ENCODE results near the gene ZNF592. TPM values are rescaled to one million over a fixed set of nuclear protein-coding genes. Genes with fewer than 3 reads are reported as not detected.

Gene ZNF592
- total RNA-seq, 2 experiments from 2014 or later, result 25.5 to 30.8 TPM

DNA sequence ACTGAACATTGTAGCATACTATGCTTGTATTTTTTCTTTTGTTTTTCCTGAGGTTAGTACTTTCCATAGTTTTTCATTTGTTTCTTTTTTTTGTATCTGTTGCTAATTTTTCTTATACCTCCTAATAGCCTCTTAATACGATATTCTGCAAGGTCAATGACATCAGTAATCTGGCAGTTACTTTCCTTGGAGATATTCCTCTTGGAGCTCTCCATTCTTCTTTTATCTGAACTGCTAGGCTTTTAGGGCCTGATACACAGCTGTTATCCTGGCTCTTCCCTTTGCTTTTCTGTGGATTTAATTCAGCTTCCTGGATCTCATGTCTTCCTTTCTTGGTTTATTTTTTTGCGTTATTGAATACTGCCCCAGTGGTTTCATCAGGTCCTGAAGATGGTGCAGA, 81.6 kb downstream of the ZNF592 start:
- DNase-seq (no peak), ATAC-seq (no peak)
- Mint-ChIP-seq H3K4me1 (no peaks in the 10 kb centered on the region), H3K36me3 (ENCODE audit: low read depth) (no peaks in the 10 kb centered on the region), H3K27me3 (no peaks in the 10 kb centered on the region), H3K27ac (no peak overlapping the region), H3K9me3 (ENCODE audit: low read depth) (no peaks in the 10 kb centered on the region), H3K4me3 (no peak overlapping the region)
- CTCF ChIA-PET, result no interaction called here
- POLR2A ChIA-PET, result no interaction called here
- intact Hi-C loops (cut with DNase I, micrococcal nuclease), result loop anchor here in 1 of 2 experiments (5.0 kb wide), 1 partner anchor 233 kb away; no protein-coding TSS in a partner anchor

DNA sequence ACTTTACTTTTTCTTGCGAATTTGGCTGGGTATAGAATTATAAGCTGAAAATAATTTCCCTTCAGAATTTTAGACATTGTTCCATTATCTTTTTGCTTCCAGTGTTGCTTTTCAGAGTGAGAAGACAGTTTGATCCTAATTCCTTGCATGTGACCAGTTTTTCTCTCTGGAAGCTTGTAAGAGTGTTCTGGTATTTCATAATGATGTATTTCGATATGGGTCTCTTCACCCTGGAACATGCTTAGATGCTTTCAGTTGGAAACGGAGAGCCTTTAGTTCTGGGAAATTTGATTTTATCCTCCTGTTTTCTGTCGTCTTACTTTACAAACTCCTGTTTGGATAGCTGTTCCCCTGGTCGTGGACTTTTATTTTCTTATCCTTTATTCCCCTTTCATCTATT, 82.6 kb downstream of the ZNF592 start:
- intact Hi-C loops (cut with DNase I, micrococcal nuclease), result loop anchor here in 1 of 2 experiments (5.0 kb wide), 1 partner anchor 234 kb away; no protein-coding TSS in a partner anchor
- Mint-ChIP-seq H3K27me3 (no peaks in the 10 kb centered on the region), H3K4me1 (no peaks in the 10 kb centered on the region), H3K4me3 (no peak overlapping the region), H3K27ac (no peak overlapping the region), H3K9me3 (ENCODE audit: low read depth) (no peaks in the 10 kb centered on the region), H3K36me3 (ENCODE audit: low read depth) (no peaks in the 10 kb centered on the region)
- ChIA-PET CTCF (interaction anchor here (1.0 kb wide), 1 partner anchor 25 kb away, joined by 3 read pairs; no protein-coding TSS in a partner anchor), POLR2A (no interaction called here)
- DNase-seq, result no peak
- ATAC-seq, result no peak

DNA sequence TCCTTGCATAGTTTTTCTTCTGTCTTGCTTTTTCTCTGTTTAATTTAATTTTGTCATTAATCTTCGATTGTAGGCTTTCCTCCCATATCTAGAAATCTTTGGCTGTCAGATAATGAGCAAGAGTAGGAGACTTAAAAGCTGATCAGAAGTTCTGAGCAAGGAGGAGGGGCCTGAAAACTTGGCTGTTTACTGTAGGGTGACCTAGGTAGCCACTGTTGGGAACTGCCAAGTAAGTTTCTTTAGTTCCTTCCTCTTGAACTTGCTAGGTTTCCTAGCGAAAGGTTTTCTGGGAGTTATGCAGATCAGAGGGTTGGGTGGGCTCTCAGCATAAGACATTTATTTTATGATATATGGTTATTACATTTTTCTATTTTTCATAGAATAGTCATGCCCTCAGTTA, 83.2 kb downstream of the ZNF592 start:
- DNase-seq (no peak), ATAC-seq (no peak)
- Mint-ChIP-seq H3K27ac (no peak overlapping the region), H3K4me3 (no peak overlapping the region), H3K36me3 (ENCODE audit: low read depth) (no peaks in the 10 kb centered on the region), H3K4me1 (no peaks in the 10 kb centered on the region), H3K9me3 (ENCODE audit: low read depth) (no peaks in the 10 kb centered on the region), H3K27me3 (no peaks in the 10 kb centered on the region)
- intact Hi-C loops (cut with DNase I, micrococcal nuclease), result loop anchor here in 1 of 2 experiments (5.0 kb wide), 1 partner anchor 234 kb away; no protein-coding TSS in a partner anchor
- POLR2A ChIA-PET, result no interaction called here
- CTCF ChIA-PET, result interaction anchor here (1.0 kb wide), 1 partner anchor 26 kb away, joined by 3 read pairs; no protein-coding TSS in a partner anchor

DNA sequence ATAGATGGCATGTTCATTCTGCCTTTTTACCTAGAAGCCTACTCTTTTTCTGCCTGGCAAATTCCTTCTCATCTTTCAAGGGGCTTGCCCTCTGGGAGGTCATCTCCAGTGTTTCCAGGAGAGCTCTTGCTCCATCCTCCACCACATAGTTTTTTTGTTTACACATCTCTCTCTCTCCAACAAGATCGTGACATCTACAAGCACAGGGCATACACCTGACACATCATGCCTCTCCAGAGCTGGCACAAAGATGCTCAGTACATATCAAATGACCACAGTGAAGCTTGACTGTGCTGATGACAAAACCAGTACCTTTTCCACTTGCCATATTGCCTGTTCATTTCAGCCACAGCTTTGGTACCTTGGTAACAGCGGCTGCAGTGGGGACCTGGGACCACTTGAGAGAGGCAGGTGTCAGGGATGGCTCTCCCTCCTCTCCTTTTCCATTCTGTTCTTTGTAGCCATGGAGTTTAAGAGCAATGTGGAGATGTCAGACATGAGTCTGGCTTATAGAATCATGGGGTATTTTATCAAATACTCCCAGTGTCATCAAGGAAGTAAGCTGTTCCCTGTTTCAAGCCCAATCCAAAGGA, 84.2 kb downstream of the ZNF592 start:
- DNase-seq (no peak), ATAC-seq (no peak)
- no peaks in the 10 kb centered on the region for H3K9me3 Mint-ChIP-seq (ENCODE audit: low read depth)
- no peak overlapping the region for H3K27ac Mint-ChIP-seq
- ChIA-PET CTCF (no interaction called here), POLR2A (no interaction called here)
- H3K4me3 Mint-ChIP-seq, result no peak overlapping the region
- H3K27me3 Mint-ChIP-seq, result no peaks in the 10 kb centered on the region
- H3K36me3 Mint-ChIP-seq (ENCODE audit: low read depth), result no peaks in the 10 kb centered on the region
- H3K4me1 Mint-ChIP-seq, result no peaks in the 10 kb centered on the region
- intact Hi-C loops (cut with DNase I, micrococcal nuclease), result loop anchor here in 1 of 2 experiments (5.0 kb wide), 1 partner anchor 235 kb away; no protein-coding TSS in a partner anchor

DNA sequence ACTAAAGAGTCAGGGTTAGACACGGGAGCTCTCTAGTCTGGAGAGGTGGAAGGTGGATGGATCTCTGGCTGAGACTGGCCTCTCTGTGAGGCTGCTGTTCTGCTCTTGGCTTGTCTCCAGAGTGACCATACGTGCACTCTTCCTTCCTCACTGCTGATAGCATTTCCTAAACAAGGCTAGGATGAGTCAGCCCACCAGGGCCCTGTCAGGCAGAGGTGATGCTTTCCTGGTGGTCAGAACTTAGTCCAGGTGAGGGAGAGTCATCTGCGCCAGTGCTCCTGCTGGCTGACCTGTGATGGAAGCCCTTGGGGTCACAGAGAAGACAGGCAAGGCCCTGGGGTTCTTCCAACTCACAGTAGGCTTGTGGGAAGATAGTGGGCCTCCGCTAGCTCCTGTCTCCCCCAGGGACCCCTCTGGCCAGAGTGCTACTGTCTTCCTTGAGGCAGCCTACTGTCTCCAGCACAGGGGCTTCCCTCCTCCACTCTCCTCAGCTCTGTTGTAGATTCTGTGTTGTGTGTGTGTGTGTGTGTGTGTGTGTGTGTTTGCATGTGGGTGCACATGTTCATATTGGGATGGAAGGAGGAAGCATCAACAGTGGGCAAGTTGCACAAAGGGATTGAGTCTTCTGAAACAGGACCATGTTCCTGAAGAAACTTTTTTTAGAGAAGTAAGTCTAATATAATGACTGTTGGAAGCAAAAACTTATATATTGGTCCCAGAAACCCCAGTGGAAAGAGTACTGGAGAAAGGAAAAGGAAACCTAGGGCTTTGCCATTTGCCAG, 85.2 kb downstream of the ZNF592 start:
- Mint-ChIP-seq H3K27ac (no peak overlapping the region), H3K4me1 (no peaks in the 10 kb centered on the region), H3K36me3 (ENCODE audit: low read depth) (no peaks in the 10 kb centered on the region), H3K27me3 (no peaks in the 10 kb centered on the region), H3K9me3 (ENCODE audit: low read depth) (no peaks in the 10 kb centered on the region), H3K4me3 (no peak overlapping the region)
- DNase-seq, result no peak
- ChIA-PET POLR2A (no interaction called here), CTCF (interaction anchor here (1.2 to 1.3 kb wide), 2 partner anchors 12 to 20 kb away, joined by 3 to 6 read pairs; no protein-coding TSS in a partner anchor)
- no peak for ATAC-seq
- intact Hi-C loops (cut with DNase I, micrococcal nuclease), result loop anchor here in 1 of 2 experiments (5.0 kb wide), 1 partner anchor 236 kb away; no protein-coding TSS in a partner anchor

DNA sequence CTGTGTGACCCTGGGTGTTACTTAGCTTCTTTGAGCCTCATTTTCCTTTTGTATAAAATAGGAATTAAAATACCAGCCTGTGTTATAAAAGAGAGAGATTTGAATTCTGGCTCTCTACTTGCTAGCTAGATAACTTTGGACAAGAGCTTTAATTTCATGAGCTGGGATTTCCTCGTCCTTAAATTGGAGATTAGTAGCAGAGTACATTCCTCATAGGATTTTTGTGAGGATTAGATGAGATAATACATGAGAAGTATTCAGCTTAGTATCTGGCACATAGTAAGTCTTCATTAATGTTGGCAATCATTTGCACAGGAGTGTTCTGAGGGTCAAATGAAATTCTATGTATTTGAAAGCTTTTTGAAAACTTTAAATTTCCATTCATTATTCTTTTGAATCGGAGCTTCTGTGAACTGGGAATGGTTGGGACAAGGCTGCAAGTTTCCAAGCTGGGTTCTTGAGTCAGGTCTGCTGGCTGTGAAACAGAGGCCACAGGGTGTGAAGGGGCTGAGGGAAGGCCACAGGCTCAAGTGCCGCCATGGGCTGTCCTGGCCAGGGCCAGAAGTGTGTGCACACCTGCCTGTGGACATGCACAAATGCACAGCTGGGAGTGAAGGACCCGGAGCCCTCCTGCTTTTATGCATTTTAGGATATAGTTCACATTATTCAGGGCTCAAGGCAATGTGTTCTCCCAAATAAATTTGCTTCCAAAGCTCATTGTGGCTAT, 86.0 kb downstream of the ZNF592 start:
- no peaks in the 10 kb centered on the region for H3K36me3 Mint-ChIP-seq (ENCODE audit: low read depth)
- no peaks in the 10 kb centered on the region for H3K9me3 Mint-ChIP-seq (ENCODE audit: low read depth)
- no peak overlapping the region for H3K27ac Mint-ChIP-seq
- intact Hi-C loops (cut with DNase I, micrococcal nuclease), result loop anchor here in 1 of 2 experiments (5.0 kb wide), 1 partner anchor 237 kb away; no protein-coding TSS in a partner anchor
- POLR2A ChIA-PET, result no interaction called here
- H3K27me3 Mint-ChIP-seq, result no peaks in the 10 kb centered on the region
- CTCF ChIA-PET, result interaction anchor here (0.8 to 1.3 kb wide), 3 partner anchors 11 to 94 kb away, joined by 3 to 6 read pairs (median 4); no protein-coding TSS in a partner anchor
- H3K4me1 Mint-ChIP-seq, result no peaks in the 10 kb centered on the region
- DNase-seq (no peak), ATAC-seq (no peak)
- no peak overlapping the region for H3K4me3 Mint-ChIP-seq

DNA sequence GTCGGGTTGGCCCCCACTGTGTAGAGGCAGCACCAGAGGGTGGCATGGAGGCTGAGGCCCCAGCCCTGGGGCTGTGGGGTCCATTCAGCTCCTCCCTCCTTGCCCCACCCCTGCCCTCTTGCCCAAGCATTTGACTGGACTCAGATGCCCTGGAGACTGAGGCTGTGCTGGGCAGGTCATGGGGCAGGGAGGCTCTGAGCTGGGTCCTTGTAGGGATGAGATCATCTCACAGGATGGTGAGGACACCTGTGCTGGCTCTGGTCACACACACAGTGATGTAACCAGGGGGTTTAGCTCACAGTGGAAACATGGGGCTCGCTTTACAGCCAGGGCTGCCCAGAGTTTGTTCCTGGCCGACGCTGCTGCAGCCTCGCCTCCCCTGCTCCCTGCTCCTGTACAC, 86.6 kb downstream of the ZNF592 start:
- ChIA-PET CTCF (interaction anchor here (0.8 to 1.2 kb wide), 2 partner anchors 11 to 93 kb away, joined by 4 to 6 read pairs; no protein-coding TSS in a partner anchor), POLR2A (no interaction called here)
- no peaks in the 10 kb centered on the region for H3K4me1 Mint-ChIP-seq
- H3K4me3 Mint-ChIP-seq, result no peak overlapping the region
- intact Hi-C loops (cut with DNase I, micrococcal nuclease), result loop anchor here in 1 of 2 experiments (5.0 kb wide), 1 partner anchor 238 kb away; no protein-coding TSS in a partner anchor
- ATAC-seq (no peak), DNase-seq (no peak)
- no peaks in the 10 kb centered on the region for H3K9me3 Mint-ChIP-seq (ENCODE audit: low read depth)
- no peaks in the 10 kb centered on the region for H3K36me3 Mint-ChIP-seq (ENCODE audit: low read depth)
- no peaks in the 10 kb centered on the region for H3K27me3 Mint-ChIP-seq
- H3K27ac Mint-ChIP-seq, result no peak overlapping the region

DNA sequence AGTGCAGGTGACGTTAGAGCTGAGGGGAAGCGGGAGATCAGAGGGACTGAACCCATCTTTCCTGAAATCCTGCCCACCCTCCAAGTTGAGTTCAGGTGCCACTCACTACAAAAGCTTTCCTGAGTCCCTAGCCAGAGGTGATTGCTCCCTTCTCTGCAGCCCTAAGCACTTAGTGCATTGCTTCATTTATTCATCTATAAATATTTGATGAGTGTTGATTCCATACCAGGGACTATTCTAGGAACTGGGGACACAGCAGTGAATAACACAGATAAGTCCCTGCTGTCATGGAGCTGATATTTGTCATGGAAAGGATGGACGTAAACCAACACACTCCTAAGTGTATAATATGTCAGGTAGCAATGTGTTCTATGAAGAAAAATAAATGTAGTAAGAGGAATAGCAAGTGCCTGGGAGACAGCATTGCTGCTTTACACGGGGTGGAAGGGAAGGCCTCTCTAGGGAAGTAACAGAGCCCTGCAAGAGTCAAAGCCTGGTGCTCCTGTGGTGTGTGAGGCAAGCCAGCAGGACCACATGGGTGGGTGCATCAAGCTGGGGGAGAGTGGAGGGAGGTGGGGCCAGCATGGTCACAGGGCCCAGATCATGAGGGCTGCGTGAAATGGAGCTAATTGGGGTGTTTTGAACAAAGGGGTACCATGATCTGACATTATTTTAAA, 87.4 kb downstream of the ZNF592 start:
- no peak for DNase-seq
- Mint-ChIP-seq H3K4me1 (no peaks in the 10 kb centered on the region), H3K27ac (no peak overlapping the region), H3K27me3 (no peaks in the 10 kb centered on the region), H3K9me3 (ENCODE audit: low read depth) (no peaks in the 10 kb centered on the region), H3K36me3 (ENCODE audit: low read depth) (no peaks in the 10 kb centered on the region), H3K4me3 (no peak overlapping the region)
- ChIA-PET CTCF (interaction anchor here (0.8 to 1.0 kb wide), 2 partner anchors 42 to 92 kb away, joined by 3 to 5 read pairs; no protein-coding TSS in a partner anchor), POLR2A (no interaction called here)
- intact Hi-C loops (cut with DNase I, micrococcal nuclease), result no loop called here
- ATAC-seq, result no peak

DNA sequence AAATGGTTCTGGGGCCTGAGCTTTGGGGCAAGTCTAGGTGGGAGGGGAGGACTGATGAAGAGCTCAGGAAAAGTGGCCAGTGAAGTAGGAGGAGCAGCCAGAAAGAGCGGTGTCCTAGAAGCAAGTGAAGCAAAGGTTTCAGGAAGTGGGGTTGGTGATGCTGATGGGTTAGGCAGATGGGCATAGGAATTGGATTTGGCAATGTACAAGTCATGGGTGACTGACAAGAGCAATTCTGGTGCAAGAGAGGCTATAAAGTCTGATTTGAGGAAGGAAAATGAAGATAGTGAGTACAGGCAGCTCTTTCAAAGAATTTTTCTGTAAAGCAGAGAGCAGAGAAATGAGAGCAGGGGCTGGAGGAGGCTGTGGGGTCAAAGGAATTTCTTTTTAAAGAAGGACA, 88.5 kb downstream of the ZNF592 start:
- CTCF ChIA-PET, result interaction anchor here (0.5 to 1.0 kb wide), 4 partner anchors 8 to 116 kb away, joined by 3 to 5 read pairs (median 3); no protein-coding TSS in a partner anchor
- ATAC-seq (no peak), DNase-seq (no peak)
- POLR2A ChIA-PET, result no interaction called here
- no peak overlapping the region for H3K27ac Mint-ChIP-seq
- H3K36me3 Mint-ChIP-seq (ENCODE audit: low read depth), result no peaks in the 10 kb centered on the region
- no peaks in the 10 kb centered on the region for H3K4me1 Mint-ChIP-seq
- intact Hi-C loops (cut with DNase I, micrococcal nuclease), result no loop called here
- no peaks in the 10 kb centered on the region for H3K27me3 Mint-ChIP-seq
- H3K9me3 Mint-ChIP-seq (ENCODE audit: low read depth), result no peaks in the 10 kb centered on the region
- no peak overlapping the region for H3K4me3 Mint-ChIP-seq

DNA sequence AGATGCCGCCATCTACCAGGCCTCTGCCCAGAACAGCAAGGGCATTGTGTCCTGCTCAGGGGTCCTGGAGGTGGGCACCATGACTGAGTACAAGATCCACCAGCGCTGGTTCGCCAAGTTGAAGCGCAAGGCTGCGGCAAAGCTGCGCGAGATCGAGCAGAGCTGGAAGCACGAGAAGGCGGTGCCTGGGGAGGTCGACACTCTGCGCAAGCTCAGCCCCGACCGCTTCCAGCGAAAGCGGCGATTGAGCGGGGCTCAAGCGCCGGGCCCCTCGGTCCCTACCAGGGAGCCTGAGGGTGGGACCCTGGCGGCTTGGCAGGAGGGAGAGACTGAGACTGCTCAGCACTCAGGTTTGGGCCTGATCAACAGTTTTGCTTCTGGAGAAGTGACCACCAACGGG, 91.3 kb downstream of the ZNF592 start:
- intact Hi-C loops (cut with DNase I, micrococcal nuclease), result no loop called here

DNA sequence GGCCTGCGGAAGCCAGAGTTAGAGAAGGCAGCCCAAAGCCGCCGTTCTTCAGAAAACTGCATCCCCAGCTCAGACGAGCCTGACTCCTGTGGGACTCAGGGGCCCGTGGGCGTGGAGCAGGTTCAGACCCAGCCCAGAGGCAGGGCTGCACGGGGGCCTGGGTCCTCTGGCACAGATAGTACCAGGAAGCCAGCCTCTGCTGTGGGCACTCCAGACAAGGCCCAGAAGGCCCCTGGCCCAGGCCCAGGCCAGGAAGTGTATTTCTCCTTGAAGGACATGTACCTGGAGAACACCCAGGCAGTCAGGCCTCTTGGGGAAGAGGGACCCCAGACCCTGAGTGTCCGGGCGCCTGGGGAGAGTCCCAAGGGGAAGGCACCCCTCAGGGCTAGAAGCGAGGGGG, 91.9 kb downstream of the ZNF592 start:
- no peaks in the 10 kb centered on the region for H3K4me1 Mint-ChIP-seq
- ChIA-PET CTCF (interaction anchor here (0.7 kb wide), 1 partner anchor 617 kb away, joined by 4 read pairs; no protein-coding TSS in a partner anchor), POLR2A (no interaction called here)
- intact Hi-C loops (cut with DNase I, micrococcal nuclease), result no loop called here
- no peak overlapping the region for H3K4me3 Mint-ChIP-seq
- ATAC-seq (no peak), DNase-seq (no peak)
- H3K27me3 Mint-ChIP-seq, result no peaks in the 10 kb centered on the region
- H3K36me3 Mint-ChIP-seq (ENCODE audit: low read depth), result no peaks in the 10 kb centered on the region
- no peak overlapping the region for H3K27ac Mint-ChIP-seq
- H3K9me3 Mint-ChIP-seq (ENCODE audit: low read depth), result no peaks in the 10 kb centered on the region

More for the DNA sequence above, 91.3 kb downstream of the ZNF592 start:
- Mint-ChIP-seq H3K9me3 (ENCODE audit: low read depth) (no peaks in the 10 kb centered on the region), H3K4me3 (no peak overlapping the region), H3K36me3 (ENCODE audit: low read depth) (no peaks in the 10 kb centered on the region), H3K27me3 (no peaks in the 10 kb centered on the region), H3K4me1 (no peaks in the 10 kb centered on the region), H3K27ac (no peak overlapping the region)
- ChIA-PET POLR2A (no interaction called here), CTCF (interaction anchor here (0.7 kb wide), 1 partner anchor 617 kb away, joined by 4 read pairs; no protein-coding TSS in a partner anchor)
- no peak for ATAC-seq
- no peak for DNase-seq

All from activated CD4-positive, alpha-beta T cell treated with anti-CD3 and anti-CD28 coated beads for 36 hours (primary cell).